GM19035 (cell line): ENCODE measurements around the gene KCTD2.

Source experiments
- ATAC-seq: cut with Tn5 transposase; IDR thresholded peaks from one replicate; pipeline ENCODE4 v1.9.1; 2021; ENCODE audit not compliant: unreplicated experiment

KCTD2 gene

DNA sequence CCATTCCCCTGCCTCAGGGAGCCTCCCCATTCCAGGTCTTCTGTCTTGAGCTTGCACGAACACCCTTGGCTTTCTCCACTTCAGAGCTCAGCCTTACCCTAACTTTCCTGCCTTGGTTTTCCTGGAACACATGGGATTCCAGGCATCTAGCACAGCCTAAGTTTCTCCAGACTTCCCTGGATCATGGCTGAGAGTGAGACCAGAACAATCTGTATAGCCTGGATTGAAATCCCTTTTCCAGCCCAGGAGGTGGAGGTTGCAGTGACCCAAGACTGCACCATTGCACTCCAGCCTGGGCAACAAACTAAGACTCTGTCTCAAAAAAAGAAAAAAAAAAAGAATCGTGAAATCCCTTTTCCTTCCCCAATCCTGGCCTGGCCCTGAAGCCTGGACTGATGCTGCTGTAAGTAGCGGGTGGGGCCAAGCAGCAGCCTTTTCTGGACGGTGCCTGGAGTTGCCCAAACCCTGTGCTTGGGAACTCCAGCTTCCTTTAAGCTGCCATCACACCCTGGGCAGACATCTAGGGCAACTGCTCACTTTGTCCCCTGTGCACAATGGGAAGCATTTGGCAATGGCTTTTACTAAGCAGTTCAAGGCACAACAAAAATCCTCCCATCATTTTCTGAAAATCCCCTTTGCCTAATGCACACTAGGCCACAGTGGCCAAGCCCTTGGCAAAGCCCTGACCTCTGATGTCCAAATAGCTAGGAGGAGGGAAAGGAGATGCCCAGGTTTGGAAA lies 28.7 kb downstream of the KCTD2 start:
- no peak for ATAC-seq

DNA sequence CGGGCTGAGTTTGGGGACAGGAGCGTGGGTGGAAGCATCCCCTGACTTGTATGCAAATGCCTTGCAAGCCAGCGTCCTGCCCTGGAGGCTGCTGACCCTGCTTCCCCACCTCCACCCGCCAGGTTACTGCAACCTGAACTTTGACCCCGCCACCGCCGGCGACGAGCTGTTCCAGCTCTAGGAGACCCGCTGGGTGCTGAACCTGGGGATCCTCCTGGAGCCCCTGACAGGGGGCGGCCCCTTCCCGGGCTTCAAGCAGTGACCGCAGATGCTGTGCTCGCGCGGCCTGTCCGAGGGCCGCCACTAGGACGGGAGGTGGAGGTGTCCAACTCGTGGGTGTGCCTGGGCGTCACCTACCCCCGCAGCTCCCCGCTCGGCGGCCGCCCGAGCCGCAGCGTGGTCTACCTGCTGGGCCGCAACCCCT lies 30.1 kb downstream of the KCTD2 start:
- ATAC-seq: no peak

DNA sequence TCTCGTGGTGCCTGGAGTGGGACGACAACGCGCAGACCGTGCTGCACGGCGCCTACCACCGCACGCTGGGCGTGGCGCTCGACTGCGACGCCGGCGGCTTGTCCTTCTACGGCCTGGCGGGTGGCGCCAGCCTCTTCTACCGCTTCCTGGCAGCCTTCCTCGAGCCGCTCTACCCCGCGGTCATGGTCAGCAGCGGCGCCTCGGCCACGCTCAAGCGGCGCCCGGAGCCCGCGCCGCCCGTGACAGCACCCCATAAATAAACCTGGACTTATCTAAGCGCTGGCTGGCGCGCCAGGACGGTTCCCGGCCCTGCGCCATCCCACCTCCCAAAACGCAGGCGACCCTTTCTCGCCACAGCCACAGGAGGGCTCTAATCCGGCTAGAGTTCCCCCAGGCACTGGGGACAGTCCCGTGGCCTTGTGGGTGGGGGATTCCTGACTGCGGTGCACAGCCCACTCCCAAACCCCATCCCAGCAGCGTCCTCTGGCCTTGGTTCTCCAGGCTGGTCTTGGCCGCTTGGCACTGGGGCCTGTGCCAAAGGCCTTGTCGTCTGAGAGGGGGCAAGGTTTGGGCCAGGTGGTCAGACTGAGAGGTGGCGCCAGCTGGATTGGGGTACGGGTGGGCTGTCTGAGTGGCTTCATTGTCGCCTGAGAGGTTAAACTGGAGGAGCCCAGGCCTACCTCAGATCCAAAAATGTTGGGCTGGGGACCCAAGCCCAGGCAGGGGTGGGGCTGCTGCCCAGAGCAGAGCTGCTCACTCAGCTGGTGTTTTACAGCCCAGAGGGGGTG lies 30.7 kb downstream of the KCTD2 start:
- ATAC-seq: no peak

DNA sequence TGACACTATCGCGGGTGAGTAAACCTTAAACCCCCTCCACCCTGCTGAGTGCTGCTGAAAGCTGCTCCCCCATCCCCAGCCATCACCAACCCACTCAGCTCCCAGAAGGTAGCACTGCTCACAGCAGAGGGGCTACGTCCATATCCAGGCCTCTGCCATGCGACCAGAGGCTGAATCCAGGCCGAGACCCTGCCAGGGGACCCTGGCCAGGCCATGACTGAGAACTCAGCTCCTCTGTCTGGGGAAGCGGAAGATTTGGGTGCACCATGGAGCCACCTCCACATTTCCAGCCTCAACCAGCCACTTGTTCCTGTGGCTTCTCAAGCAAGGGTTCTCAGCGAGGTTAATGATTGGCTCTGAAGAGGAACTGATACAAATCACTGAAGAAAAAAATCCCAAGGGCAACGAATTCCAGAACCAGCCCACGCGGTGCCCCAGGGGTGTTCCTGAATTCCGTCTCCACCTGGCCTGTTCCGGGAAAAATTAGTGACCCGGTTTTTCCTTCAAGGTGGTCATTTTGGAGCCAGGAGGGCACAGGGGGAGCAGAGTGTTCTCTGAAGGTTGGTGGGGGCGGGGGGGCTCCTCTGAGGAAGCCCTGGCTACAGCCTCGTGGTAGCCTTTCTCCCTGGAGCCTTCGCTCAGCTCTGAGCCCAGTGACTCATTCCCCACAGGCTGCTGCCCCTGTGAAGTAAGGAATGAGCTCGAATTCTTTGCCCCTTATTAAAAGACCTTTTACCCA lies 31.4 kb downstream of the KCTD2 start:
- ATAC-seq: no peak

DNA sequence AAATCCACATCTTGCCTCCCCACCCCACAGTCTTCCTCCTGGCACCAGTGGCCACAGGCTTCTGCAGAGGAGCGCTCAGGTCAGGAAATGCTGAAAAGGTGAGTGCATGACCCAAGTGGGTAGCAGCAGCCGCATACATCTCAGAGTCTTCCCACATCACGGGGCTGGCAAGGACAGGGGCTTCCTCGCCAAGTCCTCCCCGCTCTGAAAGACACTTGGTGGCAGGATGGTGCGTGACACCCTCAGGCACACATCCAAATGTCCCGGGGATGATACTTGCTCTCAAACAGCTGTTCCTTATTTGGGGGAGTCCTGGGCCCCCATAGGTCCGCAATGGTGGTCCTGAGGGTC lies 32.0 kb downstream of the KCTD2 start:
- ATAC-seq: no peak

DNA sequence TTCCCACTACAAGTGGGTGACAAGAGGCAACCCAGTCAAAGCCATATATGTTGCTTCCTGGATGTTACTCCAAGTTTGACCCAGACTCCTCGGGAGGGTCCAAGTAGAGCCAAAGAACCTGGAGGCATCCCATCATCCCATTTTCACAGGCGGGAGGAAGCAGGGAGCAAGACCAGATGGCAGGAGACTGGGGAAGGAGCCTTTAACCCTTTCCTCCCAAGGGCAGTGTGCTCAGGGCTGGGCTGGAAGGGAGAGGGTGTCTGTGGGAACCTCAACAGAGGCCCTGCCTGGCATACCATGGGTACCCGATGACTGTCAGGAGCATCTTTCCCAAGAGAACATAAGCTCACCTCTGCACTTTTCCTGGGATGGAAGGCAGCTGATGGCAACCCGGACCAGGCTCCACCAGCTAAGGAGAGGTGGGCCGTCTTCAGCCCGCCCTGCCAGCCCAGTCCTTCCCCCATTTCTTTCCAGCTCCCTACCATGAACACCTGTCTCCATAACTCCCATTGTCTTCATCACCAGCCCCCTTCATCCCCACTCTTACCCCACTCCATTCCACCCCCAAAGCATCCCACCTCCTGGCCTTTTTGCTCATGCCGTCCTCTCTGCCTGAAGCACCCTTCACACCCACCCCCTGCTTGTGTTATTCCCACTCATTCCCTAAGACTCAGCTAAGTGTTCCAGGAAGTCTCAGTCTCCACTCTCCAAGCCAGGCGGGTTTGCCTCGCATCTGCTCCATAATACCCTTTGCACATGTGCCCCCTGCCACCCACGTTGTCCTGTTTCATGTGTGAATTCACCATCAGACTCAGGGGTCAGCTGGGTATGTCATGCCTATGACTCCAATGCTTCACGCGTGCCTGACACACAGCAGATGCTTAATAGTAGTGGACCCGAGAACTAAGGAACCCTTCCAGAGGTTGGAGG lies 34.9 kb downstream of the KCTD2 start:
- ATAC-seq: no peak

DNA sequence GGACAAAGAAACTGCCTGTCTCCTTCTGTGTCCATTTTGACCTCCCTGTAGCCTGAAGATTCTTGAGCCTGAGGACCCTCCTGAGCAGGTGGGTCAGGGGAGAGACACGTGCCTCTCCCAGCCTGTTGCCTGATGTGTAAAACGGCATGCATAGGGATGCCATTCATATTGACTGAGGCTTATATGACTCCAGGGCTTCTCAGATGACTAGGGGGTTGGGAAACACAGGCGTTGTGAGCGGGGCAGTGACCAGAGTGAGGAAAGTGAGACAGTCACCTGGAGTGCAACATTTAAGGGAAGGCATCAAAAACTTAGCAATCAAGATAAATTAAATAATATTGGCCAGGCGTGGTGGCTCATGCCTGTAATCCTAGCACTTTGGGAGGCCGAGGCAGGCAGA lies 35.7 kb downstream of the KCTD2 start:
- no peak for ATAC-seq

DNA sequence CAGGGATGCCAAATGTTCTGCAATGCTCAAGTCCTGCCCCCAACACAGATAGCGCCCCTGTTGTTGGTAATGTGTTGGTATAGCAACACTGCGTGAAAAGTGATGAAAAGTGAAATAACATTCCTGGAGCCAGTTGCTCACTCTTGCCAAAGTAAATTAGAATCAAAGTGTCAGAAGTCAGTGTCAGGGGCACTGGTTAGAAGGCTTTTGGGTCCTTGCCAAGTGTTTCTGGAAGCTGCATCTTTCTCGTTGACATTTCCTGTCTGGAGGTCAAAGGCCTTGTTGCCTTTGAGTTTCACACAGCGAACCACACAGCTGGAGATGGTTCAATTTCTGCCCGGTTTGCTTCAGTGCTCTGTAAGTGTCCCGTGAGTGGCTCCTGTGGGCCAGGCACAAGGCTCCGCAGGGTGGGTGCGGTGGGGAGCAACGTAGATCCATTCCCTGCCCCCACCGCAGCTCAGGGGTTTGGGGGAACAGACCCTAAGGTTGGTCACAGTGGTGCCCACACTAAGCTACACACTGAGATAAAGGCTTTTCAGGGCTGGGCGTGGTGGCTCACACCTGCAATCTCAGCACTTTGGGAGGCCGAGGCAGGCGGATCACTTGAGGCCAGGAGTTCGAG lies 37.1 kb downstream of the KCTD2 start:
- no peak for ATAC-seq

DNA sequence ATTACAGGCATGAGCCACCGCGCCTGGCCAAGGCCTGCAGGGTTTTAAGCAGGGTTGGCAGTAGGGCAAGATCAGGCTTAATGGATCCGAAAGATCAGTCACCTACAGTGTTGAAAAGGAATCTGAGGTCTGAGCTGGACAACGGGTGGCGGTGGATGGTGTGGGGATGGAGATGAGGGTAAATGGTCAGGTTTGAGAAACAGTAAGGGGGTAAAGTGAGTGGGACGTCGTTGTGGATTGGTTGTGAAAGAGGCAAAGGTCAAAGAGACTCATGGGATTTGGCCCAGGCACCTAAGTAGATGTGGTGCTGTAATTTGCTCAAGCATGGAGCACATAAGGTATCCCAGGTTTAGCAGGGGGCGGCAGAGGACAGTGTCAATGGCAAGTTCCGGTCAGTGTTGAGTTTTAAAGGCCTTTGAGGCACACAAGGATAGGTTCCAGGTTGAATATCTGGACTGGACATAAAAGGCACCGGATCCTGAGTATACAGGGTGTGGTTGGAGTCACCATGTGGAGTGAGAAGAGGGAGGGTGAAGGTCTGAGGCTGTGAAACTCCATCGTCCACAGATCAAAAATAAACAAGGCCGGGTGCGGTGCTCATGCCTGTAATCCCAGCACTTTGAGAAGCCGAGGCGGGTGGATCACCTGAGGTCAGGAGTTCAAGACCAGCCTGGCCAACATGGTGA lies 39.6 kb downstream of the KCTD2 start:
- ATAC-seq: no peak

DNA sequence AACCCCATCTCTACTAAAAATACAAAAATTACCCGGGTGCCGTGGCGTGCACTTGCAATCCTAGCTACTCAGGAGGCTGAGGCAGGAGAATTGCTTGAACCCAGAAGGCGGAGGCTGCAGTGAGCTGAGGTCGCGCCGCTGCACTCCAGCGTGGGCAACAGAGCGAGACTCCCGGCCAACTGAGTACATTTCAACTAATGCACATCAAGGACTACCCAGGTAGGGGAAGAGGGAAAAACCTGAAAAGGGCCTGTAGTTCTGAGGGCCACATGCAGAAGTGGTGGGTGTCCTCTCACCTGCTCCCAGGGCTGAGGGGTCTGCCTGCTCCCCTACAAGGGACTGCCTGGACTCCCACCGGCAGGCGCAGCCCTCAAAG lies 40.1 kb downstream of the KCTD2 start:
- ATAC-seq: no peak

DNA sequence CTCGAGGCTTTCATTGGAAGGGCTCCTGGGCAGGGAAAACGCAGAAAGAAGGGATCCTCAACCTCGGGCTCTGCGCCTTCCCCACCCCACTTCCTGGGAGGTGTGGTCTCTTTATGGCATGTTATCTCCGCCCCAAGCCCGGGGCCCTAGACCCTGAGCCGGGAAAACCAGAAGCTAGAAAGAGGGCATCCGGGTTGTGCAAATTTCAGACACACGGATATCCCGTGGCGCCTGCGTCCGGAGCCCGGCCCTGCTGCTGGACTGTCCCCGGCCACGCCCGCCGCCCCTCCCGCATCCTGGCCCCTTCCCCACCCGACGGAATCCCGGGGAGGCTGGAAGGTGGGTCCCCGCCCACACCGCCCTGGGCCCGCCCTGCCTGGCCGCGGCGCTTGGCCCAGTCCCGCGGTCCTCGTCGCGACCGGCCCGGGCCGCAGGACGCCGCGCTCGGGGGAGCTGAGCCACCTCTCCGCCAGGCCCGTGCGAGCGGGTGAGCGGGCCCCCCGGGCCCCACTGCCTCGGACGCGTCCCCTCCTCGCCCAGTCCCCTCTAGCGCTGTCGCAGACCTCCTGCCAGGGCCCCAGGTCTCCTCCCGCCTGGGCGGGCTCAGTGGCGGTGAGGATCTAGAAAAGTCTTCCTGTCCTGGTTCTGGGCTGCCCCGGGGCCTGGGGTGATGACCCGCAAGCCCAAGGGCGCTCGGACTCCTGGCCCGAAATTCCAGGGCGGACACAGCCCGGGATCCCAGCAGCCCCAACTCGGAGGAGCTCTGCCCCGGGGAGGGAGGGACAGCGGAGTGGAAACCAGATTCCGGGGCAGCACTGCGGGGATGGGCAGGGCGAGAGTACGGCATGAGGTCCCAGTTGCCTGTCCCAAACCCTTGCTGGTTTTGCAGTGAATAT lies 40.8 kb downstream of the KCTD2 start, which contains the start of gene SLC16A5:
SLC16A5 (plus strand) TSS at position 397 of the 896 bp plus-strand sequence. CDS start 5,683 bp downstream, outside the sequence.
- no peak for ATAC-seq

DNA sequence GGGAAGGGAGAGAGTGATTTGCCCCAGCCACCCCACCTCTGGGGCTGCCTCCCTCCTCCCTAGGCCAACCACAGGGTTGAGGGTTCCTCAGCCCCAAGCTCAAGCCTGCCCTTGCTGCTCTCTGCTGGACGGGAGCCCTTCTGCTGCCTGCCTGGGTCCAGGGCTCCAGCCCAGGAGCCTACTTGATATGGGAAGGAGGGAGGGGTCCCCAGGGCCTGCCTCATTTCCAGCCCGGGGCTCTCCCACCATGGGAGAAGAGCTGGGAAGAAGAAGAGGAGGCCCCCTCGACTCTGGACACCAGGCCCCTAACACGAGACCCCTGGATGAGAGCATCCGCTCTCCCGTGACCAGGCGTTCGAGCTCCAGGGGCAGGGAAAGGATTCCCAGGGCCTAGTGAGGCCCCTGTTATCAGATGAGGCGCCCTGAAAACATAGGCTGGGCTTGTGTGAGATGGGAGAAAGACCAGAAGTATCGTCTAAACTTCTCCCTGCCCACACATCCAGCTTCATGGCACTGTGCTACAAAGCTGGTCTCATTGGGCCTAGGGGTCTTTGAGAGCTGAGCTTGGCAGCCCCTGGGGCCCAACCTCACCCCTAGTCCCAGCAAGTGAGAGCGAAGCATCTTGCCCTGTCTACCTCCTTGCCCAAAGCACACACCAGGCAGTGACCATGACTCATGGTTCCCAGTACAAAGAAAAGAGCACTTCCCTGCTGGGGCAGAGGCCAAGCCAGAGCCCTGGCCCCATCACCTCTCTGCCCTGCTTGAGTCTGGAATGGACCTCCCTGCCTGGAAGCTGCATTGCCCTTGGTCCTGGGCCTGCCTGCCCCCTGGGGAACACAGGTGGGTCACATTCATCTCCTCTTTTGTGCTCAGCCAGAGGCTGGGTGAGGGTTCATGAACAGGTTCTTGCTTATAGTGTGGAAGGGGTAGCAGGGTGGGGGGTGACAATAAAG lies 41.7 kb downstream of the KCTD2 start:
- no peak for ATAC-seq

DNA sequence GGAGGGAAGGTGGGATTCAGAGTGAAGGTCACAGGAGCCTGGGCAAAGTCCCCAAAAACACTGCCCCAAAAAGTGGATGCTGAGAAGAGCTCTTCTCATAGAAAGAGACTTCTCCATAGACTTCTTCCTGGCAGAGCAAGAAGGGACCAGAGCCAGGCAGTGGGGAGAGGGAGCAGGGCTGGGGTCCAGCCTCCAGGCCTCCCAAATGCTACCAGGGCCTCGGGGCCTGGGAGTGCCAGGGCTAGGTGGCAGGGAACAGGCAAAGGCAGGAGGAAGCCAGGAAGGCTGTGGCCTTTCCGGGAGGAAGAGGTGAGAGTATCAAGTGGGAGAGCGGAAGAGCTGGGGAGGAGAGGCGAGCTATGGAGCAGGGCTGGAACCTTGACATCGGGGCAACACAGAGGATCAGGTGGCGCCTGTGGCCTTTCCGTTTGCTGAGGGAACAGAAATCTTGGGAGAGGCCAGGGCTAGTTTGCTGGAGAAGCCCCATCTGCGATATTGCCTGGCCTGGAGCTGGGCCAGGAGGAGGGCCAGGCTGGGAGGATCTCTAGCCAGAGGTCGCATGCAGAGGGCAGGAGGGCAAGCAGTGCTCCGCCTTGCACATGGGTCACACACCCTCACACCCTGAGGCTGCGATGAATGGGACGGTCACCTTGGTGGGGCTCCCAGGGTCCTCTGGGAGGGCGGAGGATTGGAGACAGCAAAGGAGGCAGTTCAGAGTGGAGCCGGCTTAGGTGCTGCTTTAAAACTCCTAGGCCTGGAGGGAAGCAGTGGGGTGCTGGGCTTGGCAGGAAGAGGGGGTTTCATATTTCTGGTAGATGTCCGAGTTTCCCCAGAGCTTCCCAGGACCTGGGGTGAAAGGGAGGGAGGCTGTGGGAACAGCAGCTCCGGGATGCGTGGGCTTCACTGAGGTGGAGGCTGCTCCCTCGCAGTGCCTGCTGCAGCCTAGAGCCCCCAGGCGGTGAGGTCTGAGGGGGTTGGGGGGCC lies 44.1 kb downstream of the KCTD2 start:
- no peak for ATAC-seq

DNA sequence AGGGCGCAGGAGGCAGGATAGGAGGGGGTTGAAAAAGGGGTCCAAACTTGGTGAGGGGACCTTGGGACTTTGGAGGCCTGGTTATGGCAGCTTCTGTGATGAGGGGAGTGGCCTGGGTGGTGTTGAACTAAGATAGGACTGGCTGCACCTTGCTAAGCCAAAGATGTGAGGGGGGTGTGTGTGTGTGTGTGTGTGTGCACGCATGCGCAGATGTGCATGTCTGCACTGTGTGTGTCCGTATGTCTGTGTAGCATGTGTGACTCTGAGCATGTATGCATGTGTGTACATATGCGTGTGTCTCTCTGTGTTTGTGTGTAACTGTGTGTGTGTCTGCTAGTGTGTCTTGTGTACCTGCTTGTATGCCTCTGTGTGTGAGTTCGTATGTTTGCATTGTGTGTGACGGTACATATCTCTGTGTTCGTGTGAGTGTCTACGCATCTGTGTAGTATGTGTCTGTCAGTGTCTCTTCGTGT lies 44.9 kb downstream of the KCTD2 start:
- ATAC-seq: no peak

DNA sequence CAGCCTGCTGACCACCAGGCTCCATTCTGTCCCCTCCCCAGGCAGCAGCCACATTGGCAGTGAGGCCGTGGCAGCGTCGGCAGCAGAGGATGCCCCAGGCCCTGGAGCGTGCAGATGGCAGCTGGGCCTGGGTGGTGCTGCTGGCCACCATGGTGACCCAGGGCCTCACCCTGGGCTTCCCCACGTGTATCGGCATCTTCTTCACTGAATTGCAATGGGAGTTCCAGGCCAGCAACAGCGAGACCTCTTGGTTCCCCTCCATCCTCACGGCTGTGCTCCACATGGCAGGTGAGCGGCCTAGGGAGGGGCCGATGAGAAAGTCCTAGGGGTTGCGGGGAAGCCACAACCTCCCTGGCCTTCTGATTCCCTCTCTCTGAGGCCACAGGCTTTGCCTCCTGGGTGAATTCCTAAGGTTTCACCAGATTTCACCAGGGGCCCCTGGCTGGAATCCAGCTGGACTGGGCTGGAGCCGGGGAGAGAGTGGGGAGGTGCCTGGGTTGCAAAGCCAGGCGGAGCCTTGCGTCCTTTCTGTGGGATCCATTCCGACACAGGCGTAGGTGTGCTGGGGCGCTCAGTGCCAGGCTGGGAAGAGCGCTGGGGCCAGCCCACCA lies 46.6 kb downstream of the KCTD2 start:
- ATAC-seq: no peak

DNA sequence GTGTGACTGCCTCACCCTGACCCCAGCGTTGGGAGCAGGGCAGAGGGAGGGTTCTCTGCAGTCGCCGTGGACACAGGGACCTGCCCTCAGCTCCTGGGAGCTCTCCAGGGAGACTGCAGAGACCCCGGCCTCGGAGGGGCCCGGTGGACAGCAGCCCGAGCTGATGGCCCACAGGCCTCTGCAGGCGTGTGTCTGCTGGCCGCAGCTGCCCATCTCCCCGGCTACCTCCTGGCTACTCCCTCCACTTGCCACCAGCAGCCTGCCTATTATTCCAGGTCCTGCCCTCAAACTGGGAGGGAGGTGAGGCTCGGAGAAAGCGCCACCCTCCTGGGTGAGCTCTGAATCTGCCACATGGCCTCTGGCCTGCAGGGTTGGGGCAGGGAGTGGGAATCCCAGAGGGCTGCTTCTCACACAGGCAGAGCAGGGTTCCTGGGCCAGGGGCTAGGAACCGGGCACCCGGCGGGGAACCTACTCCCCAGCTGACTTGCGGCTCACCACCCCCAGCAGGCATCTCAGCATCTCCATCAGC lies 47.9 kb downstream of the KCTD2 start:
- ATAC-seq: no peak
